ENCODE results near the gene THAP7. TPM values are rescaled to one million over a fixed set of nuclear protein-coding genes. Genes with fewer than 3 reads are reported as not detected.

The THAP7 gene
- total RNA-seq, 2 experiments from 2014 or later: 22.1 to 26.8 TPM

GRCh38 chr22:20985720-20986119 is 16.2 kb downstream of the THAP7 start:
- intact Hi-C loops (cut with micrococcal nuclease): no loop called here
- CTCF ChIA-PET: no interaction called here
- POLR2A ChIA-PET: interaction anchor here (1.1 kb wide), 1 partner anchor 17 kb away, joined by 3 read pairs; the partner anchor contains the start of gene THAP7

GRCh38 chr22:20983081-20983771 is 18.7 kb downstream of the THAP7 start:
- peaks cover 22% of the 10 kb centered on the region for H3K36me3 Mint-ChIP-seq
- DNase-seq: no peak
- ChIA-PET CTCF (no interaction called here), POLR2A (interaction anchor here (1.5 to 1.7 kb wide), 3 partner anchors 15 to 19 kb away, joined by 5 to 13 read pairs (median 7); partner anchors contain the start of gene THAP7)
- H3K27me3 Mint-ChIP-seq: no peaks in the 10 kb centered on the region
- H3K4me3 Mint-ChIP-seq: peak overlapping the region; percentile 95
- H3K4me1 Mint-ChIP-seq (ENCODE audit: low read depth): peaks cover 43% of the 10 kb centered on the region
- H3K9me3 Mint-ChIP-seq: peaks cover 9% of the 10 kb centered on the region
- intact Hi-C loops (cut with micrococcal nuclease): no loop called here
- peak overlapping the region; percentile 88 for H3K27ac Mint-ChIP-seq

More at GRCh38 chr22:20985720-20986119, 16.2 kb downstream of the THAP7 start:
- Mint-ChIP-seq H3K9me3 (no peaks in the 10 kb centered on the region), H3K4me3 (no peak overlapping the region), H3K36me3 (peaks cover 21% of the 10 kb centered on the region), H3K27me3 (no peaks in the 10 kb centered on the region), H3K4me1 (ENCODE audit: low read depth) (peaks cover 26% of the 10 kb centered on the region), H3K27ac (no peak overlapping the region)
- DNase-seq: no peak

- peak overlapping the region; percentile 88 for H3K27ac Mint-ChIP-seq
- ChIA-PET CTCF (interaction anchor here (0.6 to 3.1 kb wide), 13 partner anchors 8 to 120 kb away, joined by 3 to 17 read pairs (median 4); partner anchors contain the start of genes P2RX6 and THAP7), POLR2A (interaction anchor here (0.6 to 1.7 kb wide), 7 partner anchors 11 to 30 kb away, joined by 3 to 13 read pairs (median 5); partner anchors contain the start of gene THAP7)
- H3K36me3 Mint-ChIP-seq: peaks cover 17% of the 10 kb centered on the region
- H3K4me1 Mint-ChIP-seq (ENCODE audit: low read depth): peaks cover 43% of the 10 kb centered on the region
- H3K9me3 Mint-ChIP-seq: peaks cover 10% of the 10 kb centered on the region
- H3K4me3 Mint-ChIP-seq: peak overlapping the region; percentile 95
- H3K27me3 Mint-ChIP-seq: no peaks in the 10 kb centered on the region
- no peak for DNase-seq
- intact Hi-C loops (cut with micrococcal nuclease): loop anchor here (1.0 kb wide), 2 partner anchors 20 to 65 kb away; partner anchors contain the start of genes CRKL and THAP7
These were observed 19.4 kb downstream of the THAP7 start for GRCh38 chr22:20982563-20982882.

GRCh38 chr22:20981787-20982562 is 19.9 kb downstream of the THAP7 start, which contains the start of gene LZTR1:
Gene LZTR1, plus strand, starts transcription at chr22:20982297. Its CDS starts 75 bp downstream, at chr22:20982372.
- H3K36me3 Mint-ChIP-seq: peaks cover 16% of the 10 kb centered on the region

GRCh38 chr22:20980938-20981722 is 20.8 kb downstream of the THAP7 start:
- H3K27me3 Mint-ChIP-seq: no peaks in the 10 kb centered on the region
- H3K4me1 Mint-ChIP-seq (ENCODE audit: low read depth): peaks cover 43% of the 10 kb centered on the region
- H3K9me3 Mint-ChIP-seq: peaks cover 10% of the 10 kb centered on the region
- H3K36me3 Mint-ChIP-seq: peaks cover 11% of the 10 kb centered on the region
- no peak for DNase-seq
- H3K4me3 Mint-ChIP-seq: peak overlapping the region; percentile 95
- intact Hi-C loops (cut with micrococcal nuclease): no loop called here
- ChIA-PET CTCF (interaction anchor here (0.6 to 3.1 kb wide), 7 partner anchors 19 to 135 kb away, joined by 3 to 17 read pairs (median 4); partner anchors contain the start of gene THAP7), POLR2A (interaction anchor here (1.2 to 1.3 kb wide), 2 partner anchors 18 to 20 kb away, joined by 3 to 6 read pairs; no protein-coding TSS in a partner anchor)
- H3K27ac Mint-ChIP-seq: peak overlapping the region; percentile 84

More at GRCh38 chr22:20981787-20982562, 19.9 kb downstream of the THAP7 start, which contains the start of gene LZTR1:
- Mint-ChIP-seq H3K27ac (peak within 1 kb of the TSS; percentile 88), H3K4me3 (peak within 1 kb of the TSS; percentile 95), H3K9me3 (peaks cover 10% of the 10 kb centered on the region), H3K27me3 (no peaks in the 10 kb centered on the region), H3K4me1 (ENCODE audit: low read depth) (peaks cover 43% of the 10 kb centered on the region)
- DNase-seq: peak; percentile 83
- ChIA-PET POLR2A (interaction anchor here (0.6 to 1.7 kb wide), 7 partner anchors 10 to 31 kb away, joined by 3 to 13 read pairs (median 5); partner anchors contain the start of gene THAP7), CTCF (interaction anchor here (0.6 to 3.1 kb wide), 14 partner anchors 9 to 120 kb away, joined by 3 to 17 read pairs (median 4); partner anchors contain the start of genes P2RX6 and THAP7)
- intact Hi-C loops (cut with micrococcal nuclease): loop anchor here (1.0 kb wide), 2 partner anchors 20 to 65 kb away; partner anchors contain the start of genes CRKL and THAP7

GRCh38 chr22:20980523-20980922 is 21.4 kb downstream of the THAP7 start:
- H3K9me3 Mint-ChIP-seq: peaks cover 10% of the 10 kb centered on the region
- H3K27me3 Mint-ChIP-seq: peaks cover 3% of the 10 kb centered on the region
- intact Hi-C loops (cut with micrococcal nuclease): no loop called here
- peaks cover 9% of the 10 kb centered on the region for H3K36me3 Mint-ChIP-seq
- POLR2A ChIA-PET: interaction anchor here (1.2 kb wide), 1 partner anchor 20 kb away, joined by 3 read pairs; no protein-coding TSS in a partner anchor
- no peak overlapping the region for H3K4me3 Mint-ChIP-seq
- peaks cover 43% of the 10 kb centered on the region for H3K4me1 Mint-ChIP-seq (ENCODE audit: low read depth)
- CTCF ChIA-PET: interaction anchor here (0.6 to 3.1 kb wide), 3 partner anchors 19 to 135 kb away, joined by 3 to 17 read pairs (median 3); partner anchors contain the start of gene THAP7
- no peak overlapping the region for H3K27ac Mint-ChIP-seq
- no peak for DNase-seq

GRCh38 chr22:20979940-20980453 is 21.9 kb downstream of the THAP7 start:
- Mint-ChIP-seq H3K9me3 (peaks cover 10% of the 10 kb centered on the region), H3K4me1 (ENCODE audit: low read depth) (peaks cover 43% of the 10 kb centered on the region), H3K27me3 (peaks cover 3% of the 10 kb centered on the region), H3K36me3 (peaks cover 9% of the 10 kb centered on the region), H3K4me3 (no peak overlapping the region), H3K27ac (no peak overlapping the region)
- CTCF ChIA-PET: interaction anchor here (0.6 to 3.1 kb wide), 2 partner anchors 19 to 23 kb away, joined by 3 to 17 read pairs; partner anchors contain the start of gene THAP7
- DNase-seq: no peak
- POLR2A ChIA-PET: interaction anchor here (1.2 kb wide), 1 partner anchor 21 kb away, joined by 3 read pairs; no protein-coding TSS in a partner anchor
- intact Hi-C loops (cut with micrococcal nuclease): no loop called here

GRCh38 chr22:20979243-20979809 is 22.6 kb downstream of the THAP7 start:
- Mint-ChIP-seq H3K4me1 (ENCODE audit: low read depth) (peaks cover 43% of the 10 kb centered on the region), H3K4me3 (peak overlapping the region; percentile 64), H3K9me3 (peaks cover 10% of the 10 kb centered on the region), H3K27ac (no peak overlapping the region), H3K27me3 (peaks cover 3% of the 10 kb centered on the region), H3K36me3 (peaks cover 9% of the 10 kb centered on the region)
- CTCF ChIA-PET: interaction anchor here (0.8 to 3.1 kb wide), 3 partner anchors 18 to 62 kb away, joined by 3 to 17 read pairs (median 3); partner anchors contain the start of gene THAP7
- intact Hi-C loops (cut with micrococcal nuclease): no loop called here
- DNase-seq: peak; percentile 80
- POLR2A ChIA-PET: interaction anchor here (0.6 kb wide), 1 partner anchor 23 kb away, joined by 3 read pairs; the partner anchor contains the start of gene THAP7

GRCh38 chr22:20978419-20978818 is 23.5 kb downstream of the THAP7 start:
- Mint-ChIP-seq H3K9me3 (peaks cover 10% of the 10 kb centered on the region), H3K27ac (no peak overlapping the region), H3K27me3 (peaks cover 3% of the 10 kb centered on the region), H3K4me1 (ENCODE audit: low read depth) (peaks cover 35% of the 10 kb centered on the region), H3K36me3 (peaks cover 5% of the 10 kb centered on the region), H3K4me3 (no peak overlapping the region)
- intact Hi-C loops (cut with micrococcal nuclease): no loop called here
- no peak for DNase-seq
- CTCF ChIA-PET: interaction anchor here (1.0 kb wide), 1 partner anchor 63 kb away, joined by 3 read pairs; no protein-coding TSS in a partner anchor
- POLR2A ChIA-PET: no interaction called here

- POLR2A ChIA-PET: no interaction called here
- intact Hi-C loops (cut with micrococcal nuclease): no loop called here
- Mint-ChIP-seq H3K4me3 (no peak overlapping the region), H3K27me3 (peaks cover 3% of the 10 kb centered on the region), H3K4me1 (ENCODE audit: low read depth) (peaks cover 27% of the 10 kb centered on the region), H3K27ac (no peak overlapping the region), H3K36me3 (peaks cover 4% of the 10 kb centered on the region), H3K9me3 (peaks cover 10% of the 10 kb centered on the region)
- CTCF ChIA-PET: no interaction called here
- no peak for DNase-seq
These were observed 24.3 kb downstream of the THAP7 start for GRCh38 chr22:20977516-20978170.

Measured in activated CD4-positive, alpha-beta memory T cell treated with anti-CD3 and anti-CD28 coated beads for 36 hours (primary cell).